ENCODE data around the gene PLEKHH1. TPM values are rescaled to one million over a fixed set of nuclear protein-coding genes. Genes with fewer than 3 reads are reported as not detected.

Gene PLEKHH1
- total and polyA plus RNA-seq, 2 experiments from 2014 or later: 12.8 to 19.5 TPM

DNA sequence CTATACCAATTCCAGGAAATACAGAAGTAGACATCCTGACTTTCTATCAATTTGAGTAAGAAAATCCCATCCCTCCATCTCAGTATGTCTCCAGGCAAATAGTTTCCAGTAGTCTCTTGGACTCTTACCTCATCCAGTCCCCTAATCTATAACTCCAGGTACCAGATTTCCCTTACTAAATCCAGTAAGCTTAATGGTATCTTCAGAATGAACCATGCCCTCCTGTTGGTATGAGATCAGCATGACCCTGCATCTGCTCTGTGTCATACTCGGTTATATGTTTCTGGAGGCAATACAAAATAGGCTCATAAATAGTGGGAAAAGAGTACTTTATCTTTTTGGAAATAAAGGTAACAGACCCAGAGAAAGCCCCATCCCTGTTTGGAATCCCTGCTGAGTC, 48.6 kb downstream of the PLEKHH1 start:
- Histone ChIP-seq H4K20me1 (ENCODE audit: insufficient read depth, poor library complexity, severe bottlenecking) (no peaks in the 10 kb centered on the region), H3K4me3 (no peak overlapping the region), H3K9me3 (ENCODE audit: low read depth) (no peaks in the 10 kb centered on the region), H3K27me3 (no peaks in the 10 kb centered on the region), H3K36me3 (replicated peaks; ENCODE audit: insufficient read depth, low read depth) (no peaks in the 10 kb centered on the region), H2AFZ (no peak overlapping the region), H3K4me1 (ENCODE audit: insufficient read depth) (peaks cover 15% of the 10 kb centered on the region), H3K4me2 (peak overlapping the region; percentile 44), H3K9me2 (replicated peaks; ENCODE audit: insufficient read depth) (no peaks in the 10 kb centered on the region), H3K79me2 (no peaks in the 10 kb centered on the region), H3K27ac (peak overlapping the region; percentile 83)
- WGBS (ENCODE audit: low lambda C conversion rate, missing lambda C conversion rate): 64% methylated on average over 1 of the region's 1 CpG
- TF ChIP-seq EZH2 (IDR thresholded peaks at IDR 0.05; ENCODE audit: borderline replicate concordance) (no peak), EZH2phosphoT487 (IDR thresholded peaks at IDR 0.05; ENCODE audit: low read depth, severe bottlenecking, unreplicated experiment) (no peak)
- TF ChIP-seq, protein P1, sequence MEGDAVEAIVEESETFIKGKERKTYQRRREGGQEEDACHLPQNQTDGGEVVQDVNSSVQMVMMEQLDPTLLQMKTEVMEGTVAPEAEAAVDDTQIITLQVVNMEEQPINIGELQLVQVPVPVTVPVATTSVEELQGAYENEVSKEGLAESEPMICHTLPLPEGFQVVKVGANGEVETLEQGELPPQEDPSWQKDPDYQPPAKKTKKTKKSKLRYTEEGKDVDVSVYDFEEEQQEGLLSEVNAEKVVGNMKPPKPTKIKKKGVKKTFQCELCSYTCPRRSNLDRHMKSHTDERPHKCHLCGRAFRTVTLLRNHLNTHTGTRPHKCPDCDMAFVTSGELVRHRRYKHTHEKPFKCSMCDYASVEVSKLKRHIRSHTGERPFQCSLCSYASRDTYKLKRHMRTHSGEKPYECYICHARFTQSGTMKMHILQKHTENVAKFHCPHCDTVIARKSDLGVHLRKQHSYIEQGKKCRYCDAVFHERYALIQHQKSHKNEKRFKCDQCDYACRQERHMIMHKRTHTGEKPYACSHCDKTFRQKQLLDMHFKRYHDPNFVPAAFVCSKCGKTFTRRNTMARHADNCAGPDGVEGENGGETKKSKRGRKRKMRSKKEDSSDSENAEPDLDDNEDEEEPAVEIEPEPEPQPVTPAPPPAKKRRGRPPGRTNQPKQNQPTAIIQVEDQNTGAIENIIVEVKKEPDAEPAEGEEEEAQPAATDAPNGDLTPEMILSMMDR (IDR thresholded peaks at IDR 0.05; ENCODE audit: poor library complexity): no peak
- no peak for DNase-seq (ENCODE audit: low spot score)

DNA sequence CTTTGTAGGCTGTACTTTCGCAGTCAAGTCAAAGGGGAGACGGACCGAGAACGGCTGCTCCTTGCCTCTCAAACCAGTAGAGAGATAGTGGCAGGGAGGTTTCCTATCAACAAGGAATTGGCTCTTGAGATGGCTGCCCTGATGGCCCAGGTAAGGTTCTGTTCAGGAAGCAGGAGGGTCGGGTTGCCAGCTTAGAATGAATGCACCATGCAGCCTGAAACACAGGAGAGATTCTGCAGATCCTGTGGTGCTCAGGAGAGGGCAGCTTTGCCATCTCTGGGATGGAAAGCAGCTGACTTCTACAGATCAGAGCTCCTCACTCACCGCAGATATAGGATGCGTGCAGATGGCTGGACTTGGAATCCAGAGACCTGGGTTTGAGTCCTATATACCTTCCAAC, 49.0 kb downstream of the PLEKHH1 start:
- WGBS (ENCODE audit: low lambda C conversion rate, missing lambda C conversion rate): 79% methylated on average over 7 of the region's 7 CpGs
- Histone ChIP-seq H2AFZ (no peak overlapping the region), H3K27ac (peak overlapping the region; percentile 83), H3K9me2 (replicated peaks; ENCODE audit: insufficient read depth) (no peaks in the 10 kb centered on the region), H3K9me3 (ENCODE audit: low read depth) (no peaks in the 10 kb centered on the region), H3K79me2 (no peaks in the 10 kb centered on the region), H3K4me2 (no peak overlapping the region), H3K4me3 (no peak overlapping the region), H3K36me3 (replicated peaks; ENCODE audit: insufficient read depth, low read depth) (no peaks in the 10 kb centered on the region), H4K20me1 (ENCODE audit: insufficient read depth, poor library complexity, severe bottlenecking) (no peaks in the 10 kb centered on the region), H3K4me1 (ENCODE audit: insufficient read depth) (peaks cover 15% of the 10 kb centered on the region), H3K27me3 (no peaks in the 10 kb centered on the region)
- no peak for DNase-seq (ENCODE audit: low spot score)
- TF ChIP-seq EZH2phosphoT487 (IDR thresholded peaks at IDR 0.05; ENCODE audit: low read depth, severe bottlenecking, unreplicated experiment) (no peak), EZH2 (IDR thresholded peaks at IDR 0.05; ENCODE audit: borderline replicate concordance) (no peak)
- TF ChIP-seq, protein P1 (IDR thresholded peaks at IDR 0.05; ENCODE audit: poor library complexity): no peak

DNA sequence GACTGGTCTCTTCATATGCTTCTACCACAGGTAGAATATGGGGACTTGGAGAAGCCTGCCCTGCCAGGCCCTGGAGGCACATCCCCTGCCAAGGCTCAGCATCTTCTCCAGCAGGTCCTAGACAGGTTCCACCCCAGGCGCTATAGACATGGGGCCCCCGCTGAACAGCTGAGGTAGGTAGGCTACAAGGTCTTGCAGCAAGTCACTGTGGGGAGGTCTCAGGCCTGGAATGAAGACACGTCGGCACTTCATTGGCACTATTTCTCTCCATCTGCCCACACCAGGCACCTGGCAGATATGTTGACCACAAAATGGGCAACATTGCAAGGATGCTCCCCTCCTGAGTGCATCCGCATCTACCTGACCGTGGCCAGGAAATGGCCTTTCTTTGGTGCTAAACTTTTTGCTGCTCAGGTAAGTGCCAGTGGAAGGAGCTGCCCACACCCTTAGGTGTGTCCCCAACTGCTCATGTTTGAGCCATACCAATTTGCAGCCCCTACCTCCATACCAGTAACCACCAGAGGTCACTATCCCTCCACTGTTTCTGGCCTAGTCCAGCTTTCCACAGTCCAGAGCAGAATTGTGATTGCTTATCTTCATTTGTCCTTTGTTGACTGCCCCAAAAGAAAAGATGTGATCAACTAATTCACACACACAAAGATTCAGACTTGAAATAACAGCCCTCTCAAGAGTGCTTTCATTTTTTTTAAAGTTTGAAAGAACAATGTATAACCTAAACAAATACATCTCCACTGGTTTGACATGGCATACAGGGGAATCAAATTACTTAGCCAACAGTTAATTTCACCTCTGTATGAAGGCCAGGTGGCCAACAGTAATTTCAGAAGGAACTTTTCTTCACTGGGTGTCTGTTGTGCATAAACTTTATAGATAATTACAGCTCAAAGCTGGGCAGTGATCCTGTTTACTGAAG, 50.9 kb downstream of the PLEKHH1 start:
- Histone ChIP-seq H3K27me3 (no peaks in the 10 kb centered on the region), H2AFZ (no peak overlapping the region), H3K4me2 (no peak overlapping the region), H3K4me1 (ENCODE audit: insufficient read depth) (peaks cover 28% of the 10 kb centered on the region), H3K4me3 (no peak overlapping the region), H3K9me3 (ENCODE audit: low read depth) (no peaks in the 10 kb centered on the region), H3K9me2 (replicated peaks; ENCODE audit: insufficient read depth) (no peaks in the 10 kb centered on the region), H3K27ac (no peak overlapping the region), H3K36me3 (replicated peaks; ENCODE audit: insufficient read depth, low read depth) (no peaks in the 10 kb centered on the region), H3K79me2 (no peaks in the 10 kb centered on the region), H4K20me1 (ENCODE audit: insufficient read depth, poor library complexity, severe bottlenecking) (no peaks in the 10 kb centered on the region)
- peak; percentile 67 for DNase-seq (ENCODE audit: low spot score)
- TF ChIP-seq, protein P1 (IDR thresholded peaks at IDR 0.05; ENCODE audit: poor library complexity): peak; percentile 68
- TF ChIP-seq EZH2 (IDR thresholded peaks at IDR 0.05; ENCODE audit: borderline replicate concordance) (no peak), EZH2phosphoT487 (IDR thresholded peaks at IDR 0.05; ENCODE audit: low read depth, severe bottlenecking, unreplicated experiment) (no peak)
- WGBS (ENCODE audit: low lambda C conversion rate, missing lambda C conversion rate): 90% methylated on average over 6 of the region's 6 CpGs
